Smooth muscle cell (in vitro differentiated cells): ENCODE results near the gene DHRSX. TPM values are rescaled to one million over a fixed set of nuclear protein-coding genes. Genes with fewer than 3 reads are reported as not detected.

Experiments
- DNase-seq: peaks from one replicate; lab custom pipeline; 2025; ENCODE audit not compliant: unreplicated experiment; lab: John Stamatoyannopoulos, UW
- H2AFZ ChIP-seq: fragments of 200-600 bp; sonication (generic); 2 replicates; pipeline ENCODE4 v1.6.0; 2016; ENCODE audit warnings: antibody characterized with exemption, low read depth, mild to moderate bottlenecking
- H3F3A ChIP-seq: fragments of 200-600 bp; sonication (generic); 2 replicates; pipeline ENCODE4 v1.6.0; 2017; ENCODE audit warnings: antibody characterized with exemption, low read depth
- H3K27ac ChIP-seq: fragments of 200-600 bp; sonication (generic); 2 replicates; pipeline ENCODE4 v1.5.1; 2016; ENCODE audit warnings: low read depth, mild to moderate bottlenecking
- H3K27me3 ChIP-seq: fragments of 200-600 bp; sonication (generic); 2 replicates; pipeline ENCODE4 v1.6.1; 2016; ENCODE audit warnings: low read depth, mild to moderate bottlenecking
- H3K36me3 ChIP-seq: fragments of 200-600 bp; sonication (generic); 2 replicates; pipeline ENCODE4 v1.5.1; 2016; ENCODE audit warnings: low read depth
- H3K4me1 ChIP-seq: fragments of 200-600 bp; sonication (generic); 2 replicates; pipeline ENCODE4 v1.5.1; 2016; ENCODE audit warnings: low read depth
- H3K4me2 ChIP-seq: fragments of 200-600 bp; sonication (generic); 2 replicates; pipeline ENCODE4 v1.6.0; 2016; ENCODE audit warnings: mild to moderate bottlenecking
- H3K4me3 ChIP-seq: fragments of 200-600 bp; sonication (generic); 2 replicates; pipeline ENCODE4 v1.5.1; 2016; ENCODE audit warnings: mild to moderate bottlenecking
- H3K79me2 ChIP-seq: fragments of 200-600 bp; sonication (generic); 2 replicates; pipeline ENCODE4 v1.6.0; 2016; ENCODE audit warnings: low read depth, mild to moderate bottlenecking
- H3K9ac ChIP-seq: fragments of 200-600 bp; sonication (generic); 2 replicates; pipeline ENCODE4 v1.6.0; 2016; ENCODE audit warnings: low read depth
- H3K9me3 ChIP-seq: fragments of 200-600 bp; sonication (generic); replicated peaks from 2 replicates; pipeline ENCODE4 v1.5.1; 2016; ENCODE audit warnings: low read depth
- H4K20me1 ChIP-seq: fragments of 200-600 bp; sonication (generic); 2 replicates; pipeline ENCODE4 v1.6.0; 2016; ENCODE audit warnings: low read depth
- CTCF ChIP-seq: fragments of 200-600 bp; sonication (generic); IDR thresholded peaks from 2 replicates; pipeline ENCODE4 v1.5.1; 2017; ENCODE audit warnings: borderline replicate concordance, mild to moderate bottlenecking, antibody characterized with exemption; ENCODE audit not compliant: insufficient read depth, poor library complexity, severe bottlenecking
- WGBS: methylation state at CpG from one replicate; pipeline ENCODE4 v1.1.7; 2016; ENCODE audit warnings: low lambda C conversion rate; 5-methylcytosine and 5-hydroxymethylcytosine counted together
- polyA plus RNA-seq: library from polyadenylated mRNA; unstranded; fragments of >200 nt; fragmentation: Nextera tagmentation; extraction: Ambion mirVana; gene quantifications from 2 replicates; pipeline ENCODE4 v1.2.1, GENCODE V29; 2016
- total RNA-seq: library from RNA; depleted of rRNA; stranded (reverse); fragments of >200 nt; gene quantifications from 2 replicates; pipeline ENCODE4 v1.2.3, GENCODE V29; 2014

DHRSX gene
- total and polyA plus RNA-seq, 2 experiments from 2014 or later: 32.5 to 49.9 TPM

GRCh38 chrX:2320580-2321327 is 180.0 kb downstream of the DHRSX start:
- Histone ChIP-seq H3K9me3 (no peaks in the 10 kb centered on the region), H3F3A (peaks cover 5% of the 10 kb centered on the region), H3K36me3 (no peaks in the 10 kb centered on the region), H3K27ac (no peak overlapping the region), H3K27me3 (no peaks in the 10 kb centered on the region), H3K4me1 (no peaks in the 10 kb centered on the region), H3K9ac (no peak overlapping the region), H3K4me3 (peak overlapping the region; percentile 8), H2AFZ (no peak overlapping the region), H3K79me2 (peaks cover 3% of the 10 kb centered on the region), H3K4me2 (peak overlapping the region; percentile 29), H4K20me1 (peaks cover 9% of the 10 kb centered on the region)
- no peak for DNase-seq
- no peak for TF ChIP-seq CTCF
- 57% methylated on average over 20 of the region's 20 CpGs for WGBS

- Histone ChIP-seq H3K4me2 (no peak overlapping the region), H3K9me3 (no peaks in the 10 kb centered on the region), H2AFZ (no peak overlapping the region), H3K36me3 (no peaks in the 10 kb centered on the region), H3K27me3 (no peaks in the 10 kb centered on the region), H3F3A (peaks cover 5% of the 10 kb centered on the region), H3K9ac (no peak overlapping the region), H3K27ac (no peak overlapping the region), H3K79me2 (peaks cover 3% of the 10 kb centered on the region), H3K4me1 (no peaks in the 10 kb centered on the region), H3K4me3 (no peak overlapping the region), H4K20me1 (peaks cover 9% of the 10 kb centered on the region)
- no peak for DNase-seq
- TF ChIP-seq CTCF: no peak
- 94% methylated on average over 7 of the region's 7 CpGs for whole genome bisulfite sequencing
These were observed 180.7 kb downstream of the DHRSX start for GRCh38 chrX:2320089-2320488.

GRCh38 chrX:2318371-2318770 is 182.4 kb downstream of the DHRSX start:
- H4K20me1 ChIP-seq: peaks cover 9% of the 10 kb centered on the region
- 92% methylated on average over 10 of the region's 10 CpGs for WGBS
- H3K27me3 ChIP-seq: no peaks in the 10 kb centered on the region
- no peak overlapping the region for H3K27ac ChIP-seq
- H3K9ac ChIP-seq: no peak overlapping the region
- H3K4me3 ChIP-seq: no peak overlapping the region
- DNase-seq: no peak
- H3K79me2 ChIP-seq: peaks cover 3% of the 10 kb centered on the region
- no peak for TF ChIP-seq CTCF
- no peaks in the 10 kb centered on the region for H3K4me1 ChIP-seq
- no peaks in the 10 kb centered on the region for H3K9me3 ChIP-seq
- H3K4me2 ChIP-seq: no peak overlapping the region
- no peaks in the 10 kb centered on the region for H3K36me3 ChIP-seq
- H2AFZ ChIP-seq: no peak overlapping the region
- H3F3A ChIP-seq: peaks cover 5% of the 10 kb centered on the region
